Measurements from ENCODE around the gene SERINC2. TPM values are rescaled to one million over a fixed set of nuclear protein-coding genes. Genes with fewer than 3 reads are reported as not detected.

Gene SERINC2
- total and polyA plus RNA-seq, 9 of the 15 experiments (the other 6 are each of a cell fraction or from before 2014, with no cell fraction given), result 0.07 to 1.2 (median 0.70) TPM; not detected in 2

- no peak for TF ChIP-seq PTRF (tag; IDR thresholded peaks at IDR 0.05)
- no peak for TF ChIP-seq PML (IDR thresholded peaks at IDR 0.05; ENCODE audit: low read length)
- no peak for TF ChIP-seq RUNX1 (IDR thresholded peaks at IDR 0.05; ENCODE audit: low read depth)
These were observed 10.5 kb downstream of the SERINC2 start (continued) for GRCh38 chr1:31423418-31423947.

GRCh38 chr1:31424568-31424967 is 11.6 kb downstream of the SERINC2 start:
- BruUV-seq (replicated peaks), result no TSS peak
- peaks cover 0 to 12% of the 10 kb centered on the region in 2 experiments; a peak in 1 of 5 replicates for H3K4me1 ChIP-seq (replicated peaks in 1 of 2; ENCODE audit: control insufficient read depth in 2 of 2, insufficient read depth in 2 of 2, low read length in 2 of 2)
- TF ChIP-seq BCOR (IDR thresholded peaks at IDR 0.05) (no peak), TAF1 (IDR thresholded peaks at IDR 0.05; ENCODE audit: control insufficient read depth, extremely low read depth, insufficient read depth, low read length, severe bottlenecking) (no peak), ZNF445 (CRISPR knock-in tag; IDR thresholded peaks at IDR 0.05; ENCODE audit: low read depth) (no peak), PHF20 (IDR thresholded peaks at IDR 0.05; ENCODE audit: partially characterized antibody) (no peak), HINFP (tag; conservative IDR thresholded peaks at IDR 0.05; ENCODE audit: low read depth) (no peak), JUND (IDR thresholded peaks at IDR 0.05; ENCODE audit: borderline replicate concordance, low read depth, low read length) (no peak), JUND (tag; IDR thresholded peaks at IDR 0.05; ENCODE audit: borderline replicate concordance, low read depth, low read length) (no peak), DMBX1 (CRISPR knock-in tag; IDR thresholded peaks at IDR 0.05; ENCODE audit: borderline replicate concordance) (no peak), ZBTB12 (CRISPR knock-in tag; IDR thresholded peaks at IDR 0.05) (no peak), NFE2L1 (tag; IDR thresholded peaks at IDR 0.05; ENCODE audit: borderline replicate concordance, low read depth) (no peak), PRMT5 (CRISPR knock-in tag; IDR thresholded peaks at IDR 0.05) (no peak), RBM25 (IDR thresholded peaks at IDR 0.05; ENCODE audit: low read depth, low read length, severe bottlenecking) (no peak), MAX (CRISPR knock-in tag; IDR thresholded peaks at IDR 0.05) (no peak), ZNF121 (CRISPR knock-in tag; conservative IDR thresholded peaks at IDR 0.05) (no peak)

More at GRCh38 chr1:31424568-31424967, 11.6 kb downstream of the SERINC2 start:
- Histone ChIP-seq H3K79me2 (ENCODE audit: control insufficient read depth, insufficient read depth, low read length) (no peaks in the 10 kb centered on the region), H3K9me1 (ENCODE audit: control insufficient read depth, insufficient read depth, low read length) (no peaks in the 10 kb centered on the region), H4K20me1 (replicated peaks; ENCODE audit: control insufficient read depth, insufficient read depth, low read length) (peaks cover 22% of the 10 kb centered on the region; the same call in 1 of the 2 replicates), H2AFZ (ENCODE audit: low read depth, low read length) (no peak overlapping the region), H3K27ac (ENCODE audit: extremely low read depth, low read depth, low read length) (no peak overlapping the region), H3K4me2 (ENCODE audit: insufficient read depth, low read length) (no peak overlapping the region), H3K36me3 (ENCODE audit: control insufficient read depth, insufficient read depth, low read length) (no peaks in the 10 kb centered on the region), H3K4me3 (no peak overlapping the region), H3K9ac (ENCODE audit: insufficient read depth in 1 of 2, low read depth in 2 of 2, low read length in 2 of 2) (no peak overlapping the region), H3K9me3 (replicated peaks; ENCODE audit: control insufficient read depth, insufficient read depth, low read depth, low read length) (no peaks in the 10 kb centered on the region), H3K27me3 (ENCODE audit: control insufficient read depth in 2 of 2, insufficient read depth in 2 of 2, low read length in 2 of 2) (peaks cover 6 to 33% of the 10 kb centered on the region in 2 experiments; a peak in 3 of 5 replicates)
- DNase-seq (ENCODE audit: extremely low read depth in 1 of 4, low spot score in 3 of 4), result no peak
- in situ Hi-C loops (cut with MboI) (no loop called here), intact Hi-C loops (cut with micrococcal nuclease) (loop anchor here (10.0 kb wide), 1 partner anchor 120 kb away; no protein-coding TSS in a partner anchor)
- ATAC-seq, result no peak
- POLR2A ChIA-PET, result interaction anchor here (0.6 to 0.8 kb wide), 2 partner anchors 232 to 254 kb away, joined by 3 to 4 read pairs; no protein-coding TSS in a partner anchor
- no peak for FAIRE-seq
- CTCF ChIA-PET (ENCODE audit: low intra/inter-chr PET ratio), result interaction anchor here (0.6 to 4.6 kb wide), 3 partner anchors 29 to 243 kb away, joined by 3 to 52 read pairs (median 26); no protein-coding TSS in a partner anchor
- 2% methylated on average over 15 of the region's 15 CpGs for WGBS (ENCODE audit: insufficient coverage, low coverage, missing lambda C conversion rate)

All from K562 (cell line).